H9 (cell line): ENCODE measurements around the gene ZBTB20. TPM values are rescaled to one million over a fixed set of nuclear protein-coding genes. Genes with fewer than 3 reads are reported as not detected.

ENCODE experiments used
- DNase-seq: peaks from one replicate; pipeline ENCODE4 v3.0.0-alpha.2; 2017
- H2AFZ ChIP-seq: one replicate; pipeline ENCODE4 v1.6.1; 2013; ENCODE audit warnings: mild to moderate bottlenecking, low read length, control low read depth, moderate library complexity
- H2AK5ac ChIP-seq: 2 replicates; pipeline ENCODE4 v1.6.1; 2013; ENCODE audit warnings: low read length, control low read depth, mixed read lengths; ENCODE audit not compliant: insufficient read length
- H2BK120ac ChIP-seq: one replicate; pipeline ENCODE4 v1.6.1; 2013; ENCODE audit warnings: low read depth, mild to moderate bottlenecking, low read length, control low read depth, inconsistent platforms; ENCODE audit not compliant: poor library complexity, severe bottlenecking
- H2BK12ac ChIP-seq: 2 replicates; pipeline ENCODE4 v1.6.1; 2013; ENCODE audit warnings: low read length, control low read depth, mixed read lengths, low read depth; ENCODE audit not compliant: insufficient read length
- H2BK15ac ChIP-seq: 2 replicates; pipeline ENCODE4 v1.6.1; 2013; ENCODE audit warnings: low read depth, low read length, control low read depth
- H2BK20ac ChIP-seq: one replicate; pipeline ENCODE4 v1.6.1; 2013; ENCODE audit warnings: low read depth, mild to moderate bottlenecking, low read length, control low read depth, inconsistent platforms; ENCODE audit not compliant: poor library complexity, severe bottlenecking
- H2BK5ac ChIP-seq: 2 replicates; pipeline ENCODE4 v1.6.1; 2013; ENCODE audit warnings: low read length, control low read depth, mixed read lengths; ENCODE audit not compliant: insufficient read length
- H3K14ac ChIP-seq: 2 replicates; pipeline ENCODE4 v1.6.1; 2013; ENCODE audit warnings: low read length, control low read depth; ENCODE audit not compliant: insufficient read depth
- H3K18ac ChIP-seq: 2 replicates; pipeline ENCODE4 v1.6.1; 2013; ENCODE audit warnings: low read depth, mild to moderate bottlenecking, mixed read lengths, low read length, control low read depth; ENCODE audit not compliant: insufficient read length
- H3K23ac ChIP-seq: 2 replicates; pipeline ENCODE4 v1.6.1; 2013; ENCODE audit warnings: low read length, control low read depth, mixed read lengths, low read depth; ENCODE audit not compliant: insufficient read length
- H3K23me2 ChIP-seq: 2 replicates; pipeline ENCODE4 v1.6.1; 2013; ENCODE audit warnings: low read depth, mild to moderate bottlenecking, mixed read lengths, low read length, control low read depth; ENCODE audit not compliant: insufficient read length, poor library complexity, severe bottlenecking
- H3K27ac ChIP-seq: 2 replicates; pipeline ENCODE4 v1.5.1; 2013; ENCODE audit warnings: low read length, control low read depth, mixed read lengths, low read depth; ENCODE audit not compliant: insufficient read length
- H3K27me3 ChIP-seq: 2 replicates; pipeline ENCODE4 v1.6.1; 2013; ENCODE audit warnings: low read length, control low read depth, inconsistent platforms; ENCODE audit not compliant: insufficient read depth
- H3K4ac ChIP-seq: 2 replicates; pipeline ENCODE4 v1.6.1; 2013; ENCODE audit warnings: low read depth, mild to moderate bottlenecking, control low read depth, inconsistent platforms, low read length, moderate library complexity
- H3K4me1 ChIP-seq: 2 replicates; pipeline ENCODE4 v1.6.1; 2013; ENCODE audit warnings: low read length, control low read depth, inconsistent platforms; ENCODE audit not compliant: insufficient read depth
- H3K4me2 ChIP-seq: 2 replicates; pipeline ENCODE4 v1.6.1; 2013; ENCODE audit warnings: low read length, control low read depth, mixed read lengths; ENCODE audit not compliant: insufficient read length, insufficient read depth
- H3K56ac ChIP-seq: 2 replicates; pipeline ENCODE4 v1.6.1; 2013; ENCODE audit warnings: low read depth, mild to moderate bottlenecking, mixed read lengths, low read length, control low read depth; ENCODE audit not compliant: insufficient read length
- H3K79me1 ChIP-seq: 2 replicates; pipeline ENCODE4 v1.6.1; 2013; ENCODE audit warnings: low read depth, mild to moderate bottlenecking, moderate library complexity, low read length, control low read depth, inconsistent platforms; ENCODE audit not compliant: insufficient read depth, poor library complexity, severe bottlenecking
- H3K79me2 ChIP-seq: 2 replicates; pipeline ENCODE4 v1.6.1; 2013; ENCODE audit warnings: low read length, control low read depth, inconsistent platforms; ENCODE audit not compliant: insufficient read depth
- H3K9ac ChIP-seq: 2 replicates; pipeline ENCODE4 v1.6.1; 2013; ENCODE audit warnings: low read length, control low read depth, mixed read lengths; ENCODE audit not compliant: insufficient read length; ENCODE audit errors: extremely low read depth
- H3K9me3 ChIP-seq: one replicate; pipeline ENCODE4 v1.6.1; 2013; ENCODE audit warnings: low read depth, low read length, inconsistent platforms; ENCODE audit not compliant: control insufficient read depth
- H3T11ph ChIP-seq: one replicate; pipeline ENCODE4 v1.6.1; 2013; ENCODE audit warnings: mild to moderate bottlenecking, low read length, control low read depth, inconsistent platforms
- H4K20me1 ChIP-seq: one replicate; pipeline ENCODE4 v1.6.1; 2013; ENCODE audit not compliant: control insufficient read depth, insufficient read length, insufficient read depth
- H4K5ac ChIP-seq: 2 replicates; pipeline ENCODE4 v1.6.1; 2013; ENCODE audit warnings: low read depth, mild to moderate bottlenecking, mixed read lengths, low read length, control low read depth; ENCODE audit not compliant: insufficient read length
- H4K8ac ChIP-seq: replicated peaks from 2 replicates; pipeline ENCODE4 v1.6.1; 2013; ENCODE audit warnings: low read length, control low read depth, mixed read lengths, low read depth; ENCODE audit not compliant: insufficient read length
- H4K91ac ChIP-seq: 2 replicates; pipeline ENCODE4 v1.6.1; 2013; ENCODE audit warnings: low read depth, mild to moderate bottlenecking, moderate library complexity, mixed read lengths, low read length, control low read depth; ENCODE audit not compliant: insufficient read length
- H3K27ac Mint-ChIP-seq, 3 experiments: 2 replicates in 2 of 3; 3 replicates in 1 of 3; pipeline ENCODE4 v1.8.0; 2020 to 2021; ENCODE audit warnings: mixed read lengths in 3 of 3, mild to moderate bottlenecking in 1 of 3, moderate library complexity in 1 of 3
- H3K27me3 Mint-ChIP-seq: 2 replicates; pipeline ENCODE4 v1.8.0; 2021; ENCODE audit warnings: low read depth, mild to moderate bottlenecking, moderate library complexity, mixed read lengths
- H3K36me3 Mint-ChIP-seq, 3 experiments: 2 replicates in 2 of 3; 3 replicates in 1 of 3; pipeline ENCODE4 v1.8.0; 2020 to 2021; ENCODE audit warnings: low read depth in 3 of 3, mixed read lengths in 3 of 3; ENCODE audit not compliant: insufficient read depth in 1 of 3
- H3K4me1 Mint-ChIP-seq, 2 experiments: 2 replicates each; pipeline ENCODE4 v1.8.0; 2020; ENCODE audit warnings: mixed read lengths in 2 of 2
- H3K4me3 Mint-ChIP-seq, 2 experiments: 2 replicates in 1 of 2; 3 replicates in 1 of 2; pipeline ENCODE4 v1.8.0; 2020 to 2021; ENCODE audit warnings: mild to moderate bottlenecking in 2 of 2, mixed read lengths in 2 of 2, moderate library complexity in 1 of 2
- H3K9me3 Mint-ChIP-seq, 2 experiments: 2 replicates in 1 of 2; 3 replicates in 1 of 2; pipeline ENCODE4 v1.8.0; 2020; ENCODE audit warnings: mild to moderate bottlenecking in 2 of 2, mixed read lengths in 2 of 2, moderate library complexity in 1 of 2
- CTCF ChIP-seq: fragments of 200-600 bp; sonication (generic); conservative IDR thresholded peaks from 3 replicates; pipeline ENCODE4 v1.8.0; 2021; ENCODE audit warnings: antibody characterized with exemption, mild to moderate bottlenecking
- total RNA-seq: library from RNA; stranded (reverse); gene quantifications from 2 replicates; pipeline ENCODE4 v1.2.1, GENCODE V29; 2021

Gene ZBTB20
- total RNA-seq, 1 experiment from 2014 or later = 0.70 TPM

- Histone ChIP-seq H4K91ac (no peak overlapping the region), H3K14ac (no peak overlapping the region; the same call in 1 of the 2 replicates), H3K4ac (no peak overlapping the region), H3K18ac (no peak overlapping the region), H3K27ac (no peak overlapping the region), H3K27me3 (no peaks in the 10 kb centered on the region), H2BK12ac (no peak overlapping the region), H3T11ph (no peak overlapping the region), H3K4me2 (no peak overlapping the region), H3K9me3 (no peaks in the 10 kb centered on the region), H2BK15ac (no peak overlapping the region), H3K56ac (no peak overlapping the region), H3K79me1 (no peaks in the 10 kb centered on the region), H2AK5ac (no peak overlapping the region), H3K79me2 (no peaks in the 10 kb centered on the region), H4K8ac (no peak overlapping the region), H4K20me1 (no peaks in the 10 kb centered on the region), H4K5ac (no peak overlapping the region), H2BK120ac (no peak overlapping the region), H2AFZ (no peak overlapping the region), H3K4me1 (no peaks in the 10 kb centered on the region; the same call in 1 of the 2 replicates), H3K23ac (no peak overlapping the region), H3K9ac (no peak overlapping the region), H2BK20ac (no peak overlapping the region), H2BK5ac (no peak overlapping the region), H3K23me2 (no peaks in the 10 kb centered on the region)
- Mint-ChIP-seq H3K9me3 (no peaks in the 10 kb centered on the region), H3K4me3 (no peak overlapping the region), H3K4me1 (peaks cover 10 to 14% of the 10 kb centered on the region in 2 experiments), H3K36me3 (no peaks in the 10 kb centered on the region), H3K27ac (no peak overlapping the region), H3K27me3 (no peaks in the 10 kb centered on the region)
- DNase-seq = no peak
- TF ChIP-seq CTCF = no peak
Measured at GRCh38 chr3:114866430-114866829, 280.7 kb downstream of the ZBTB20 start.
